Stimulated activated CD8-positive, alpha-beta memory T cell treated with anti-CD3 and anti-CD28 coated beads, Interleukin-15, amount 100 ng/mL, for 1 hour (primary cell): ENCODE results near the gene PLCB3.

ENCODE experiments used
- DNase-seq: peaks from one replicate; pipeline ENCODE4 v3.0.0-alpha.2; 2020; ENCODE audit warnings: low read depth

PLCB3 gene

GRCh38 chr11:64250415-64251015 lies 815 bp upstream of the PLCB3 start:
- no peak for DNase-seq

- no peak for DNase-seq
These were observed 348 bp downstream of the PLCB3 start for GRCh38 chr11:64251753-64252002.

DNA sequence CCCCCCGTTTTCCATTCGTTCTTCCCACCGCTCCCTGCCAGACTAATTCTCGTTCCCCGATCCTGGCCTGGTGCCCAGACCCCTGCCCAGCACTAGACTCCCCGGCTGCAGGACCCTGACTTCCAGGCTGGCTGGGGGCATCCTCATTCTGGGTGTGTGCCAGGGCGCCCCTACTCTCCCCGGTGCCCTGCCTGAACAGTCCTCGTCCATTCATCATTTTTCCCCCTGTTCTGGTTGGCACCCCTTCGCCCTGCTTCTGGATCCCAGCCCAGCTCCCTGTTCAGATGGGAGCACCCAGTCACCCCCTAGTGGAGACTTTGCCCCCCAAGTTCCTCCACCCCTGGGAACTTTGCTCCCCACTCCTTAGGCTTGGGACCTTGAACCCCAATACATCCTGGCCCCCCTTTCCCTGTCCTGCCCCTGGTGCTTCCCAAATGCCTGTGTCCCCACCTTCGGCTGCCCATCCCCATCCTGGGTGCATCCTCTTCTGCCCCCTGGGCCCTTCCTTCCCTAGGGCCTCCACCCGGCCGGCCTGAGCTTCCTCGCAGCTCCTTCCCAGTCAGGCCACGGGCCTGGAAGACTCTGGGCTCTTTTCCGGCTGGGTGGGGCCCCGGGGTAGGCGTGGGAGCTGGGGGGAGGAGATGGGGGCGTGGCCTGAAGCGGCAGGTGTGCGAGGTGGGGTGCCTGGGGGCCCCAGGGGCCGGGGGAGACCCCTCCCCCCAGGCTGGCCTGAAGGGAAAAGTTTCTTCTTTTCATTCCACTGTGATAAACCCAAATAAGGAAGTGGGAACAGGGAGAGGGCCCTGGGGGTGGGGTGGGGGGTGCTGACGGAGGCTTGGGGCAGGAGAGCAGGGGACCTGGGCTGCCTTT lies 908 bp downstream of the PLCB3 start:
- DNase-seq = no peak

- no peak for DNase-seq
These were observed 1.7 kb downstream of the PLCB3 start for GRCh38 chr11:64253043-64253442.

DNA sequence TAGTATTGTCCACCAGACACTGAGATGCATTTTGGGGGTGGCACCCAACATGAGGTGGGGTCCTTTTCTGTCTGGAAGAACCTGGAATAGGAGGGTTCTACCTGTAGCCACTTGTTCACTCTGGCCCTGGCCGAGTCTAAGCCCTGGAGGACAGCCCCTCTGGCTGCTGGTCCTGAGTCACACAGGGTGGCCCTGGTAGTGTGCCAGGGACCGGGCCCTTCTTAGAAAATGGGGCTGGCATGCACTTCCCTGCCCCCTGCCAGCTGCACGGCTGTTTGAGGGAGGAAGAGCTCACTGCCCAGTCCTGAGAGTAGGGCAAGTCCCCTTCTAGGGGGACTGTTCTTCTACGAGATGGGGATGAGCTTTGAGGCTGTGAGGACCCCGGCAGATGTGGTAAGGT lies 2.2 kb downstream of the PLCB3 start:
- no peak for DNase-seq

- no peak for DNase-seq
These were observed 3.0 kb downstream of the PLCB3 start for GRCh38 chr11:64254326-64254725.

- no peak for DNase-seq
These were observed 4.1 kb downstream of the PLCB3 start for GRCh38 chr11:64255135-64256128.

DNA sequence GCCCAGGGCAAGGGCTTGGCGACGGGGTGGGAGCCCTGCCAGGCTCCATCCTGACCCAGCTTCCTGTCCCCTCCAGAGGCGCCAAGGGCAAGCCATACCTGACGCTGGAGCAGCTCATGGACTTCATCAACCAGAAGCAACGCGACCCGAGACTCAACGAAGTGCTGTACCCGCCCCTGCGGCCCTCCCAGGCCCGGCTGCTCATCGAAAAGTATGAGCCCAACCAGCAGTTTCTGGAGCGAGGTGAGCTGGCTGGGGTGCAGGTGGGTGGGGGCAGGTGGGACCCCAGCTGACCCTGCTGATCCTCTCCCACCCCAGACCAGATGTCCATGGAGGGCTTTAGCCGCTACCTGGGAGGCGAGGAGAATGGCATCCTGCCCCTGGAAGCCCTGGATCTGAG lies 5.0 kb downstream of the PLCB3 start:
- DNase-seq = no peak

DNA sequence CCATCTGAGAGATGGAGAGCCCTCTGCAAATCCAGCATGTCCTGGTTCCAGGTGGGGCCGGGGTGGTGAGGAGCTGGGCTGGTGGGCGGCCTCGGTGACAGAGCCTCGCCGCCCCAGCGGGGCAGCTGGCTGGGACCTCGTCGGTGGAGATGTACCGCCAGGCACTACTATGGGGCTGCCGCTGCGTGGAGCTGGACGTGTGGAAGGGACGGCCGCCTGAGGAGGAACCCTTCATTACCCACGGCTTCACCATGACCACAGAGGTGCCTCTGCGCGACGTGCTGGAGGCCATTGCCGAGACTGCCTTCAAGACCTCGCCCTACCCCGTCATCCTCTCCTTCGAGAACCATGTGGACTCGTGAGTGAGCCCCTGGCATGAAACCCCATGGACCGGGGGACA lies 7.0 kb downstream of the PLCB3 start:
- no peak for DNase-seq

- no peak for DNase-seq
These were observed 7.7 kb downstream of the PLCB3 start for GRCh38 chr11:64258946-64259532.

GRCh38 chr11:64259533-64260067 lies 8.3 kb downstream of the PLCB3 start:
- no peak for DNase-seq

DNA sequence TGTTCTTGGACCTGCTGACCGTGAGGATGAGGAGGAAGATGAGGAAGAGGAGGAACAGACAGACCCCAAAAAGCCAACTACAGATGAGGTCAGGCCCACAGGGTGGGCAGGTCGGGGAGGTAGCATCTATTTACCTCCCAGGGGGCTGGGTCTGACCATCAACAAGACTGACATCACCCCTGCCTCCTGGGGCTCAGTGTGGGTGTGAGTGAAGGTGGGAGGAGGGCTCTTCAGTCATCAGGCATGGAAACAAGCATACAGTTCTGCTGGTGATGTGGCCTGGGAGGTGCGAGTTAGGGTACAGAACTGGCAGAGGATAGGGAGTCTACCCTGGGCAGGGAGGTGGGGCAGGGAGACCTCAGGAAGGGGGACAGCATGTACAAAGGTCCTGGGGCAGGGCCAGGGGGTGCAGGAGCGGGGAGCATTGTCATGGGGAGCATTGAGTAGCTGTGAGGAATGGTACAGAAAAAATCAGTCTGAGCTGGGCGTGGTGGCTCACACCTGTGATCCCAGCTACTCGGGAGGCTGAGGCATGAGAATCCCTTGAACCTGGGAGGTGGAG lies 8.9 kb downstream of the PLCB3 start:
- DNase-seq = no peak

GRCh38 chr11:64261556-64262080 lies 10.3 kb downstream of the PLCB3 start:
- DNase-seq = no peak

- no peak for DNase-seq
These were observed 11.1 kb downstream of the PLCB3 start for GRCh38 chr11:64262271-64263002.

- DNase-seq = no peak
These were observed 12.0 kb downstream of the PLCB3 start for GRCh38 chr11:64263021-64263946.

DNA sequence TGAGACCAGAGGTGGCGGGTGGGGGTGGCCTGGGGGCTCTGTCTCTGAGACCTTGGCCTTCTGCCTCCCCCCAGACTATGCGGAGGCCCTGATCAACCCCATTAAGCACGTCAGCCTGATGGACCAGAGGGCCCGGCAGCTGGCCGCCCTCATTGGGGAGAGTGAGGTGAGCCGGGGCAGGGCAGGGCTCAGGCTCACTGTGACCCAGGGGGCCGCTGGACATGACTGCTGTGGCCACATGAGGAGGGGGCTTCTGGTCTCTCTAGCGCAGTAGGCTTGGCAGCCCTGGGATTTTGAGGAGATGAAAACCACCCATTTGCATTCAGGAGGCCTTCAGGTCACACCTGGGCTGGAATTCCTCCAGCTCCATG lies 12.6 kb downstream of the PLCB3 start:
- no peak for DNase-seq

DNA sequence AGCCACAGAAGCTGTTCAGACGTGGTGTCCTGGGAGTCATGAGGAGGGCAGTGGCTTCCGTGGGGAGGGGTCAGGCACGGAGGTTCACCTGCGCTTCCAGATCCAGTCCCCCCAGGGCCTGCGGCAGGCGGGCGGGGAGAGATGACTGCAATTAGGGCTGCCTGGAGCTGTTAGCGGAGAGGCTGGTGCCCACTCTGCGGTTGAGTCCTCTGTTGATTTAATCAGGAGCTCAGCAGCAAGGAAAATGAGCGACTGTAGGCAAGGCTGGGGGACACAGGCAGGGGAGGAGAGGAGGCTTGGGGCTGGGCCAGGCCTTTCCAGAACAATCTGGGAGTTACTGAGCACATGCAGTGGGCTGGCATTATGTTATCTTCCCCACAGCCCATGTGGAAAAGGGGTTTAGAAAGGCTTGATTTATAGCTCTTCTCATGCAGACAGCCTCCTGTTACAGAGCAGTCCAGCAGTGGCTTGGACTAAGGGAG lies 13.1 kb downstream of the PLCB3 start:
- DNase-seq = no peak

- DNase-seq = no peak
These were observed 14.1 kb downstream of the PLCB3 start for GRCh38 chr11:64265176-64266160.
